K562 (cell line): Measurements from ENCODE around the gene DSTYK. TPM values are rescaled to one million over a fixed set of nuclear protein-coding genes. Genes with fewer than 3 reads are reported as not detected.

ENCODE experiments used
- CCNT2 ChIP-seq: IDR thresholded peaks from 2 replicates; pipeline ENCODE4 v1.6.1; 2011; ENCODE audit warnings: borderline replicate concordance, low read depth, mild to moderate bottlenecking, moderate library complexity, mixed read lengths, low read length; ENCODE audit not compliant: insufficient read length; ENCODE audit errors: extremely low read depth
- CHAMP1 ChIP-seq: fragments of 450-650 bp; IDR thresholded peaks from 2 replicates; pipeline ENCODE4 v1.6.1; 2016; ENCODE audit warnings: mild to moderate bottlenecking
- CREM ChIP-seq: IDR thresholded peaks from 2 replicates; pipeline ENCODE4 v1.6.1; 2014; ENCODE audit warnings: antibody characterized with exemption, low read depth
- DPF2 ChIP-seq: fragments of 450-650 bp; IDR thresholded peaks from 2 replicates; pipeline ENCODE4 v1.6.1; 2016
- MYNN ChIP-seq, 2 experiments: sonication (generic); formaldehyde crosslinking in 1 of 2; IDR thresholded peaks; 2 replicates each; pipeline versions ENCODE4 v1.5.0 to v1.6.1; 2016 to 2020; ENCODE audit warnings: antibody characterized with exemption in 1 of 2, missing genetic modification reagents in 1 of 2
- NCOA6 ChIP-seq: fragments of 450-650 bp; IDR thresholded peaks from 2 replicates; pipeline ENCODE4 v1.6.1; 2017; ENCODE audit warnings: mild to moderate bottlenecking
- RBM15 ChIP-seq: fragments of 200-400 bp; formaldehyde crosslinking; IDR thresholded peaks from 2 replicates; pipeline ENCODE4 v1.6.1; 2018; ENCODE audit warnings: mild to moderate bottlenecking, low read length, moderate library complexity; ENCODE audit not compliant: insufficient read depth
- TBL1XR1 ChIP-seq, 2 experiments: IDR thresholded peaks; 2 replicates each; pipeline ENCODE4 v1.6.1; 2012; ENCODE audit warnings: improper control_type of control experiment in 2 of 2, low read length in 2 of 2, mild to moderate bottlenecking in 1 of 2
- TRIM24 ChIP-seq, 2 experiments: fragments of 450-650 bp; IDR thresholded peaks; 2 replicates each; pipeline ENCODE4 v1.6.1; 2016
- ZNF239 ChIP-seq: fragments of 250-450 bp; sonication (Bioruptor Pico); IDR thresholded peaks from 2 replicates; pipeline ENCODE4 v1.4.0; 2020; ENCODE audit warnings: mild to moderate bottlenecking
- ZNF586 ChIP-seq: fragments of 450-650 bp; formaldehyde crosslinking; conservative IDR thresholded peaks from 2 replicates; pipeline ENCODE4 v1.4.0; 2020; ENCODE audit warnings: mild to moderate bottlenecking, moderate library complexity
- ZNF75A ChIP-seq: fragments of 450-650 bp; formaldehyde crosslinking; IDR thresholded peaks from 2 replicates; pipeline ENCODE4 v1.4.0; 2020; ENCODE audit warnings: mild to moderate bottlenecking
- polyA plus RNA-seq, 8 experiments: library from polyadenylated mRNA; depleted of rRNA in 4 of 8; stranded (reverse) in 5 of 8; unstranded in 3 of 8; fragments of >200 nt; fragmentation: Nextera tagmentation in 2 of 8; fragmentation: Illumina TruSeq in 1 of 8; extraction: Ambion mirVana in 2 of 8; extraction: Trizol in 1 of 8; gene quantifications; 2 replicates each; pipeline versions ENCODE4 v1.2.1 to v1.2.3, GENCODE V29; 2011 to 2014; ENCODE audit warnings: inconsistent platforms in 1 of 8, missing spikeins in 1 of 8
- total RNA-seq, 7 experiments: library from RNA; depleted of rRNA in 6 of 7; stranded (reverse); fragments of >200 nt in 6 of 7; fragmentation: Illumina TruSeq in 2 of 7; extraction: Trizol in 2 of 7; gene quantifications; 2 replicates each; pipeline versions ENCODE4 v1.2.1 to v1.2.3, GENCODE V29; 2011 to 2021; ENCODE audit warnings: low replicate concordance in 1 of 7
- TF ChIP-seq, protein P1 (sequence below), 2 experiments: fragments of 450-650 bp in 1 of 2; sonication (generic) in 1 of 2; formaldehyde crosslinking in 1 of 2; IDR thresholded peaks in 1 of 2; conservative IDR thresholded peaks in 1 of 2; 2 replicates each; pipeline versions ENCODE4 v1.6.1 to v1.8.1; 2016 to 2023; ENCODE audit warnings: mild to moderate bottlenecking in 2 of 2, moderate library complexity in 2 of 2, inconsistent platforms in 1 of 2, missing genetic modification reagents in 1 of 2
- TF ChIP-seq, protein P2 (sequence below), 2 experiments: fragments of 450-650 bp; formaldehyde crosslinking in 1 of 2; IDR thresholded peaks; 2 replicates each; pipeline versions ENCODE4 v1.4.0 to v1.6.1; 2014 to 2020; ENCODE audit warnings: mild to moderate bottlenecking in 2 of 2, borderline replicate concordance in 1 of 2, low read depth in 1 of 2

The DSTYK gene
- total and polyA plus RNA-seq, 9 of the 15 experiments (the other 6 are each of a cell fraction or from before 2014, with no cell fraction given) = 4.2 to 7.1 (median 6.2) TPM

- TF ChIP-seq, protein P1, sequence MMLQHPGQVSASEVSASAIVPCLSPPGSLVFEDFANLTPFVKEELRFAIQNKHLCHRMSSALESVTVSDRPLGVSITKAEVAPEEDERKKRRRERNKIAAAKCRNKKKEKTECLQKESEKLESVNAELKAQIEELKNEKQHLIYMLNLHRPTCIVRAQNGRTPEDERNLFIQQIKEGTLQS (IDR thresholded peaks at IDR 0.05) = peak; percentile 38; the same call in 1 of the 2 replicates
- TF ChIP-seq, protein P1 (CRISPR knock-in tag; conservative IDR thresholded peaks at IDR 0.05) = peak; percentile 88
- TF ChIP-seq DPF2 = peak; percentile 93
- no peak for TF ChIP-seq NCOA6
- peak; percentile 60 to 86 for TF ChIP-seq TRIM24 (IDR thresholded peaks at IDR 0.05)
- TF ChIP-seq TBL1XR1 (IDR thresholded peaks at IDR 0.05; ENCODE audit: low read length in 2 of 2) = peak in 1 of 2 experiments; percentile 86; a peak in 3 of 4 replicates
- no peak for TF ChIP-seq ZNF586 (CRISPR knock-in tag)
- TF ChIP-seq CHAMP1 = peak; percentile 46; the same call in 1 of the 2 replicates
- peak; percentile 56; the same call in 1 of the 2 replicates for TF ChIP-seq CREM
- TF ChIP-seq ZNF75A = peak; percentile 40; the same call in 1 of the 2 replicates
- TF ChIP-seq RBM15 = no peak
- TF ChIP-seq MYNN (IDR thresholded peaks at IDR 0.05) = peak; percentile 84
- no peak for TF ChIP-seq MYNN (CRISPR knock-in tag; IDR thresholded peaks at IDR 0.05)
- TF ChIP-seq, protein P2, sequence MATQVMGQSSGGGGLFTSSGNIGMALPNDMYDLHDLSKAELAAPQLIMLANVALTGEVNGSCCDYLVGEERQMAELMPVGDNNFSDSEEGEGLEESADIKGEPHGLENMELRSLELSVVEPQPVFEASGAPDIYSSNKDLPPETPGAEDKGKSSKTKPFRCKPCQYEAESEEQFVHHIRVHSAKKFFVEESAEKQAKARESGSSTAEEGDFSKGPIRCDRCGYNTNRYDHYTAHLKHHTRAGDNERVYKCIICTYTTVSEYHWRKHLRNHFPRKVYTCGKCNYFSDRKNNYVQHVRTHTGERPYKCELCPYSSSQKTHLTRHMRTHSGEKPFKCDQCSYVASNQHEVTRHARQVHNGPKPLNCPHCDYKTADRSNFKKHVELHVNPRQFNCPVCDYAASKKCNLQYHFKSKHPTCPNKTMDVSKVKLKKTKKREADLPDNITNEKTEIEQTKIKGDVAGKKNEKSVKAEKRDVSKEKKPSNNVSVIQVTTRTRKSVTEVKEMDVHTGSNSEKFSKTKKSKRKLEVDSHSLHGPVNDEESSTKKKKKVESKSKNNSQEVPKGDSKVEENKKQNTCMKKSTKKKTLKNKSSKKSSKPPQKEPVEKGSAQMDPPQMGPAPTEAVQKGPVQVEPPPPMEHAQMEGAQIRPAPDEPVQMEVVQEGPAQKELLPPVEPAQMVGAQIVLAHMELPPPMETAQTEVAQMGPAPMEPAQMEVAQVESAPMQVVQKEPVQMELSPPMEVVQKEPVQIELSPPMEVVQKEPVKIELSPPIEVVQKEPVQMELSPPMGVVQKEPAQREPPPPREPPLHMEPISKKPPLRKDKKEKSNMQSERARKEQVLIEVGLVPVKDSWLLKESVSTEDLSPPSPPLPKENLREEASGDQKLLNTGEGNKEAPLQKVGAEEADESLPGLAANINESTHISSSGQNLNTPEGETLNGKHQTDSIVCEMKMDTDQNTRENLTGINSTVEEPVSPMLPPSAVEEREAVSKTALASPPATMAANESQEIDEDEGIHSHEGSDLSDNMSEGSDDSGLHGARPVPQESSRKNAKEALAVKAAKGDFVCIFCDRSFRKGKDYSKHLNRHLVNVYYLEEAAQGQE (IDR thresholded peaks at IDR 0.05; ENCODE audit: borderline replicate concordance) = peak; percentile 96
- TF ChIP-seq, protein P2 (CRISPR knock-in tag; IDR thresholded peaks at IDR 0.05; ENCODE audit: low read depth) = peak; percentile 18; the same call in 1 of the 2 replicates
- peak; percentile 85 for TF ChIP-seq CCNT2
- peak; percentile 47; the same call in 1 of the 2 replicates for TF ChIP-seq ZNF239 (CRISPR knock-in tag)
Observed at GRCh38 chr1:205255941-205256780, 44.7 kb upstream of the DSTYK start (continued).
